GM03348 (cell line): ENCODE measurements around the gene SCN3B.
A peak's percentile ranks its signal among the peaks of the same experiment; 100 is the strongest.

Experiments
- DNase-seq: peaks from one replicate; pipeline ENCODE4 v3.0.0; 2012; ENCODE audit warnings: low spot score

Gene SCN3B

GRCh38 chr11:123594921-123595320 lies 59.5 kb downstream of the SCN3B start:
- no peak for DNase-seq

GRCh38 chr11:123594188-123594901 lies 60.1 kb downstream of the SCN3B start:
- DNase-seq: peak; percentile 30

GRCh38 chr11:123593570-123593969 lies 60.9 kb downstream of the SCN3B start:
- DNase-seq: no peak

- DNase-seq: peak; percentile 84
These were observed 64.0 kb downstream of the SCN3B start for GRCh38 chr11:123590296-123590912.

- DNase-seq: no peak
These were observed 65.6 kb downstream of the SCN3B start for GRCh38 chr11:123588864-123589262.

GRCh38 chr11:123588117-123588863 lies 66.1 kb downstream of the SCN3B start:
- DNase-seq: no peak

GRCh38 chr11:123587559-123587958 lies 66.9 kb downstream of the SCN3B start:
- no peak for DNase-seq

- no peak for DNase-seq
These were observed 67.4 kb downstream of the SCN3B start for GRCh38 chr11:123587044-123587443.

GRCh38 chr11:123586568-123586967 lies 67.9 kb downstream of the SCN3B start:
- DNase-seq: no peak

GRCh38 chr11:123585706-123586105 lies 68.7 kb downstream of the SCN3B start:
- DNase-seq: no peak

GRCh38 chr11:123585206-123585605 lies 69.2 kb downstream of the SCN3B start:
- DNase-seq: no peak

GRCh38 chr11:123584737-123585136 lies 69.7 kb downstream of the SCN3B start:
- no peak for DNase-seq

GRCh38 chr11:123584186-123584585 lies 70.2 kb downstream of the SCN3B start:
- DNase-seq: peak; percentile 39

GRCh38 chr11:123582992-123583504 lies 71.4 kb downstream of the SCN3B start:
- no peak for DNase-seq

- DNase-seq: no peak
These were observed 72.6 kb downstream of the SCN3B start for GRCh38 chr11:123581651-123582399.

- peak; percentile 85 for DNase-seq
These were observed 73.7 kb downstream of the SCN3B start for GRCh38 chr11:123580557-123581275.

GRCh38 chr11:123580137-123580536 lies 74.3 kb downstream of the SCN3B start:
- no peak for DNase-seq

- DNase-seq: no peak
These were observed 75.0 kb downstream of the SCN3B start for GRCh38 chr11:123579482-123579812.
